GM23338 (cell line): ENCODE data around the gene CDX1. TPM values are rescaled to one million over a fixed set of nuclear protein-coding genes. Genes with fewer than 3 reads are reported as not detected.

ENCODE experiments used
- ATAC-seq: fragments of 200-7000 bp; cut with Tn5 transposase; 3 replicates; pipeline ENCODE4 v1.9.1; 2020
- DNase-seq: peaks from one replicate; pipeline ENCODE4 v3.0.0-alpha.2; 2015; ENCODE audit warnings: low spot score
- H2AFZ ChIP-seq: fragments of 200-600 bp; sonication (generic); 2 replicates; pipeline ENCODE4 v1.8.0; 2016; ENCODE audit warnings: antibody characterized with exemption, mild to moderate bottlenecking, moderate library complexity
- H3F3A ChIP-seq: fragments of 200-600 bp; sonication (generic); replicated peaks from 2 replicates; pipeline ENCODE4 v1.8.0; 2017; ENCODE audit warnings: antibody characterized with exemption, mixed run types, low read depth
- H3K27ac ChIP-seq: fragments of 200-600 bp; sonication (generic); 2 replicates; pipeline ENCODE4 v1.6.1; 2016; ENCODE audit warnings: low read depth
- H3K27me3 ChIP-seq: fragments of 200-600 bp; sonication (generic); 2 replicates; pipeline ENCODE4 v1.8.0; 2016; ENCODE audit warnings: mild to moderate bottlenecking, mixed run types, moderate library complexity; ENCODE audit not compliant: insufficient read depth
- H3K36me3 ChIP-seq: fragments of 200-600 bp; sonication (generic); 2 replicates; pipeline ENCODE4 v1.8.0; 2016; ENCODE audit warnings: mild to moderate bottlenecking; ENCODE audit not compliant: insufficient read depth
- H3K4me1 ChIP-seq: fragments of 200-600 bp; sonication (generic); 2 replicates; pipeline ENCODE4 v1.8.0; 2016; ENCODE audit warnings: mild to moderate bottlenecking, moderate library complexity; ENCODE audit not compliant: insufficient read depth
- H3K4me2 ChIP-seq: fragments of 200-600 bp; sonication (generic); 2 replicates; pipeline ENCODE4 v1.7.1; 2017; ENCODE audit warnings: mixed run types
- H3K4me3 ChIP-seq: fragments of 200-600 bp; sonication (generic); 2 replicates; pipeline ENCODE4 v1.6.1; 2016; ENCODE audit warnings: mixed run types
- H3K79me2 ChIP-seq: fragments of 200-600 bp; sonication (generic); replicated peaks from 2 replicates; pipeline ENCODE4 v1.8.0; 2017; ENCODE audit warnings: mild to moderate bottlenecking; ENCODE audit not compliant: insufficient read depth
- H3K9me2 ChIP-seq: fragments of 200-600 bp; sonication (generic); 2 replicates; pipeline ENCODE4 v1.8.0; 2017; ENCODE audit not compliant: insufficient read depth
- H4K20me1 ChIP-seq: fragments of 200-600 bp; sonication (generic); replicated peaks from 2 replicates; pipeline ENCODE4 v1.8.0; 2017; ENCODE audit warnings: mild to moderate bottlenecking; ENCODE audit not compliant: insufficient read depth
- H3K27ac Mint-ChIP-seq: 2 replicates; pipeline ENCODE4 v1.8.0; 2020; ENCODE audit warnings: inconsistent platforms, mild to moderate bottlenecking, moderate library complexity, mixed read lengths
- H3K27me3 Mint-ChIP-seq: 3 replicates; pipeline ENCODE4 v1.8.0; 2022; ENCODE audit warnings: low read depth, mild to moderate bottlenecking, moderate library complexity, mixed read lengths, inconsistent platforms; ENCODE audit not compliant: insufficient read depth, poor library complexity
- H3K36me3 Mint-ChIP-seq: 3 replicates; pipeline ENCODE4 v1.8.0; 2021; ENCODE audit warnings: low read depth, mild to moderate bottlenecking, inconsistent platforms, moderate library complexity, mixed read lengths
- H3K4me1 Mint-ChIP-seq: 3 replicates; pipeline ENCODE4 v1.8.0; 2020; ENCODE audit warnings: mild to moderate bottlenecking, inconsistent platforms, mixed read lengths
- H3K4me3 Mint-ChIP-seq: 3 replicates; pipeline ENCODE4 v1.8.0; 2021; ENCODE audit warnings: moderate library complexity, mild to moderate bottlenecking, inconsistent platforms, mixed read lengths
- H3K9me3 Mint-ChIP-seq: 3 replicates; pipeline ENCODE4 v1.8.0; 2020; ENCODE audit warnings: moderate library complexity, mild to moderate bottlenecking, inconsistent platforms, mixed read lengths
- CREB1 ChIP-seq: fragments of 250-450 bp; sonication (Bioruptor Pico); IDR thresholded peaks from 2 replicates; pipeline ENCODE4 v1.5.0; 2020; ENCODE audit warnings: low read depth, mild to moderate bottlenecking, moderate library complexity
- EZH2 ChIP-seq: fragments of 200-600 bp; sonication (generic); IDR thresholded peaks from one replicate; pipeline ENCODE4 v1.8.0; 2017; ENCODE audit warnings: antibody characterized with exemption, mild to moderate bottlenecking, low read depth; ENCODE audit not compliant: unreplicated experiment
- EZH2phosphoT487 ChIP-seq: fragments of 200-600 bp; sonication (generic); IDR thresholded peaks from one replicate; pipeline ENCODE4 v1.8.1; 2018; ENCODE audit warnings: antibody characterized with exemption; ENCODE audit not compliant: unreplicated experiment
- NANOG ChIP-seq: IDR thresholded peaks from 2 replicates; pipeline ENCODE4 v1.6.1; 2016; ENCODE audit warnings: antibody characterized with exemption, borderline replicate concordance
- POLR2AphosphoS5 ChIP-seq: IDR thresholded peaks from 2 replicates; pipeline ENCODE4 v1.6.1; 2016; ENCODE audit warnings: antibody characterized with exemption, low read depth
- REST ChIP-seq: IDR thresholded peaks from one replicate; pipeline ENCODE4 v1.6.1; 2018; ENCODE audit warnings: antibody characterized with exemption; ENCODE audit not compliant: unreplicated experiment
- STAT1 ChIP-seq: IDR thresholded peaks from one replicate; pipeline ENCODE4 v1.6.1; 2016; ENCODE audit warnings: antibody characterized with exemption; ENCODE audit not compliant: unreplicated experiment
- ZNF114 ChIP-seq: fragments of 250-450 bp; sonication (Bioruptor Pico); IDR thresholded peaks from 2 replicates; pipeline ENCODE4 v1.5.0; 2020; ENCODE audit warnings: mild to moderate bottlenecking, moderate library complexity
- ZNF462 ChIP-seq: fragments of 250-450 bp; sonication (Bioruptor Pico); IDR thresholded peaks from 2 replicates; pipeline ENCODE4 v1.5.0; 2020; ENCODE audit warnings: mild to moderate bottlenecking, moderate library complexity
- polyA plus RNA-seq: library from polyadenylated mRNA; unstranded; fragments of >200 nt; fragmentation: Nextera tagmentation; extraction: Ambion mirVana; gene quantifications from 2 replicates; pipeline ENCODE4 v1.2.1, GENCODE V29; 2016
- total RNA-seq: library from RNA; depleted of rRNA; stranded (reverse); fragments of >200 nt; shearing (Covaris generic); gene quantifications from 2 replicates; pipeline ENCODE4 v1.2.3, GENCODE V29; 2014

The CDX1 gene
- total and polyA plus RNA-seq, 2 experiments from 2014 or later: not detected

- TF ChIP-seq REST (no peak), NANOG (no peak), STAT1 (no peak)
These were observed 14.4 kb downstream of the CDX1 start (continued) for GRCh38 chr5:150181027-150181426.

- H3F3A ChIP-seq: no peaks in the 10 kb centered on the region
- H3K4me2 ChIP-seq: no peak overlapping the region
- no peaks in the 10 kb centered on the region for H4K20me1 ChIP-seq
- Mint-ChIP-seq H3K36me3 (no peaks in the 10 kb centered on the region), H3K27ac (no peak overlapping the region), H3K4me1 (peaks cover 22% of the 10 kb centered on the region), H3K9me3 (no peaks in the 10 kb centered on the region), H3K27me3 (peaks cover 25% of the 10 kb centered on the region), H3K4me3 (no peak overlapping the region)
- H3K9me2 ChIP-seq: no peaks in the 10 kb centered on the region
- H2AFZ ChIP-seq: no peak overlapping the region
- peaks cover 9% of the 10 kb centered on the region; the same call in 1 of the 2 replicates for H3K27me3 ChIP-seq
- H3K4me3 ChIP-seq: no peak overlapping the region
- no peak overlapping the region for H3K27ac ChIP-seq
- no peaks in the 10 kb centered on the region for H3K36me3 ChIP-seq
- ATAC-seq: no peak
- no peaks in the 10 kb centered on the region for H3K79me2 ChIP-seq
- DNase-seq: no peak
- H3K4me1 ChIP-seq: peaks cover 6% of the 10 kb centered on the region; the same call in 1 of the 2 replicates
- no peak for TF ChIP-seq ZNF114
- TF ChIP-seq POLR2AphosphoS5: no peak
- TF ChIP-seq EZH2: no peak
- no peak for TF ChIP-seq EZH2phosphoT487
- TF ChIP-seq ZNF462 (CRISPR knock-in tag): no peak
- no peak for TF ChIP-seq STAT1
- TF ChIP-seq REST: no peak
- TF ChIP-seq NANOG: no peak
- no peak for TF ChIP-seq CREB1 (CRISPR knock-in tag)
These were observed 15.4 kb downstream of the CDX1 start for GRCh38 chr5:150181766-150182545.
